ENCODE results near the gene SARS1. TPM values are rescaled to one million over a fixed set of nuclear protein-coding genes. Genes with fewer than 3 reads are reported as not detected.
A peak's percentile ranks its signal among the peaks of the same experiment; 100 is the strongest.

SARS1 gene
- total RNA-seq, 1 donor from 2014 or later, result 113 TPM

DNA sequence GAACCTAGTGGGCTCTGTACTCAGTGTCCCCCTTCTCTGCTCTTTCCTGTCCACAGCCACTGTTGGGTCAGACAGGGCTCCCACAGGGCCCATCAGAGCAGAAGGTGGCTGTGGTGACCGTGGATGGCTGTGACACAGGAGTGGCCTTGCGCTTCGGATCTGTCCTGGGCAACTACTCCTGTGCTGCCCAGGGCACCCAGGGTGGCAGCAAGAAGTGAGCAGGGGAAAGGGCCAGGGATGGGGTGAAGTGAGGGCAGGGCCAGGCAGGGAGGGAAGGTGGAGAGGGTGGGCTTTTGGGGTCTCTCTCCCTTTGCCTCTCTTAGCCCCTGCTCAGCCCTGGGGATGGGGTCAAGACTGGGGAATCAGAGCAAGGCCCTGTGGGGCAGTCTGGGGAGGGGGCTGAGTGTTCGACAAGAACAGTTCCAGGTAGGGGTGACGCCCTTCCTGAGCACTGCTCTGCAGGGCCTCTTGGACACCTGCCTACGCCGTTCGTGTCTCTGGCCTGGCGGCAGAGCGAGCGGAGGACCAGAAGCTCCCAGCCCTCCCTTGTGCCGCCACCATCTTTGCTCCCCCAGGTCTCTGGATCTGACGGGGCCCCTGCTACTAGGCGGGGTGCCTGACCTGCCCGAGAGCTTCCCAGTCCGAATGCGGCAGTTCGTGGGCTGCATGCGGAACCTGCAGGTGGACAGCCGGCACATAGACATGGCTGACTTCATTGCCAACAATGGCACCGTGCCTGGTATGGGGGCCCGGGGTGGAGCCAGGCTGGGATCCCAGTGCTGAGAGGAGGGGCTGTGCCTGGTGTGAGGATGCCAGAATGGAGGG, 48.7 kb downstream of the SARS1 start:
- DNase-seq (ENCODE audit: low spot score), result no peak

DNA sequence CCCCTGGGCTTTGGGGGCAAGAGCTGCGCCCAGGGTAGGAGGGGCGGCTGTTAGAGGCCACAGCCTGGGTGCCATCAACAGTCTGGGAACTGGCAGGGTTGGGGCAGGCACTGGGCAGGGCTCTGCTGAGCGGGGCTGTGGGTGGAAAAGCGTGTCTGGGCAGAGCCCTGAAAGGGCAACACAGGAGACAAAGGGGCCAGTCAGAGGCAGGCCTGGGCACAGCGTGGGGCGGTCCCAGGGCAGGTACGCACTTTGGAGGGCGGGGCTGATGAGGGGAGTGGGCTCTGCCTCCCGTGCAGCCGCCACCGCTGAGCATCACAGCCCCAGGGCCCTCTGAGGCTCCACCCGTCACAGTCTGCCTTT, 49.5 kb downstream of the SARS1 start:
- no peak for DNase-seq (ENCODE audit: low spot score)

DNA sequence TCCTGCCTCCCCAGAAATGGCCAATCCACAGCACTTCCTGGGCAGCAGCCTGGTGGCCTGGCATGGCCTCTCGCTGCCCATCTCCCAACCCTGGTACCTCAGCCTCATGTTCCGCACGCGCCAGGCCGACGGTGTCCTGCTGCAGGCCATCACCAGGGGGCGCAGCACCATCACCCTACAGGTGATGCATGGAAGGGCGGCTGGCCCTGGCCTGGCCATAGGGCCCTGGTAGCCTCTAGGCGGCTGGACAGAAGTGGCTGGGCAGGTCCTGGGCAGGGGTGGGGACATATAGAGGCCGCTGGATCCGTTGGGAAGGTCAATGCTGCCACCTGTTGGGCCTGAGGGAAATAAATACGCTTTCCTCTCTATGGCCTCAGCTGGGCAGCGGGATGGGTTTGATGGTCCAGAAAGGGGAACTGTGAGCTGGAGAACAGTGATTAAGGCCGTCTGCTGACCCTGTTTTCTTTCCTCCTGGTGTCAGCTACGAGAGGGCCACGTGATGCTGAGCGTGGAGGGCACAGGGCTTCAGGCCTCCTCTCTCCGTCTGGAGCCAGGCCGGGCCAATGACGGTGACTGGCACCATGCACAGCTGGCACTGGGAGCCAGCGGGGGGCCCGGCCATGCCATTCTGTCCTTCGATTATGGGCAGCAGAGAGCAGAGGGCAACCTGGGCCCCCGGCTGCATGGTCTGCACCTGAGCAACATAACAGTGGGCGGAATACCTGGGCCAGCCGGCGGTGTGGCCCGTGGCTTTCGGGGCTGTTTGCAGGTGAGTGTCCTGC, 50.1 kb downstream of the SARS1 start:
- peak; percentile 79 for DNase-seq (ENCODE audit: low spot score)

DNA sequence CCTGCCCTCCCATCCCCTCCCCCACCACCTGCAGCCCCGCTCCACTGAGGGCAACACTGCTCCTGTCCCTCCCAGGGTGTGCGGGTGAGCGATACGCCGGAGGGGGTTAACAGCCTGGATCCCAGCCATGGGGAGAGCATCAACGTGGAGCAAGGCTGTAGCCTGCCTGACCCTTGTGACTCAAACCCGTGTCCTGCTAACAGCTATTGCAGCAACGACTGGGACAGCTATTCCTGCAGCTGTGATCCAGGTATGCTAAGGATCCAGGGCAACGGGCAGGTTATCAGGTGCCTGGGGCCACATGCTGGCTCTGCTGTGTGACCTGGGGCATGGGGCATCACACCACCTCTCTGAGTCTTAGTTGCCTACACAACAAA, 50.6 kb downstream of the SARS1 start:
- DNase-seq (ENCODE audit: low spot score), result no peak

DNA sequence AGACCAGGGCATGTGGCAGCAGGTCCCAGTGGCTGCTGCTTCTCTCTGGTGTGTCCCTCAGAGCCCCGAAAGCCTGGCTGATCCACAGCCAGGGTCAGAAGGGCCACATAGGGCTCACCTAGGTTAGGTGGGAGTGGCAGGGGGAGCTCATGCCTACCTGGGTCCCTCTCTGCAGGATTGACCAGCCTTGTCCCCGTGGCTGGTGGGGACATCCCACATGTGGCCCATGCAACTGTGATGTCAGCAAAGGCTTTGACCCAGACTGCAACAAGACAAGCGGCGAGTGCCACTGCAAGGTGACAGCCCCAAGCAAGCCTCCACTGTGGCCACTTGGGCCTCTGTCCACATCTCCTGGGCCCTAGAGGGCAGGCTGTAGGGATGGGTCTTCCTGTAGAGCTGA, 51.3 kb downstream of the SARS1 start:
- no peak for DNase-seq (ENCODE audit: low spot score)

DNA sequence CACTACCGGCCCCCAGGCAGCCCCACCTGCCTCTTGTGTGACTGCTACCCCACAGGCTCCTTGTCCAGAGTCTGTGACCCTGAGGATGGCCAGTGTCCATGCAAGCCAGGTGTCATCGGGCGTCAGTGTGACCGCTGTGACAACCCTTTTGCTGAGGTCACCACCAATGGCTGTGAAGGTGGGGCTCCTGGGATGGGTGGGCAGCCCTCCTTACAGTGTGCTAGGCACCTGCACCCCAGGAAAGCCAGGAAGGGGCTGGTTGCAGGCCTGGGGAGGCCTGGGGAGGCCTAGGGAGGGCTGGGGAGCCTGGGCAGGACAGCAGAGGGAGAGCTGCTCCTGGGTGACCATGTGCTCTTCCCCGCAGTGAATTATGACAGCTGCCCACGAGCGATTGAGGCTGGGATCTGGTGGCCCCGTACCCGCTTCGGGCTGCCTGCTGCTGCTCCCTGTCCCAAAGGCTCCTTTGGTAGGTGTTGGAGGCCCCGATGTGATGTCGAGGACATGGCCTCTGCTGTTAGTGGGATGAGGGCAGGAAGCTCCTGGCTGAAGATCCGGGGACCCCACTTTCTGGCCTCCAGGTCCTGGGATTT, 52.1 kb downstream of the SARS1 start:
- DNase-seq (ENCODE audit: low spot score), result no peak

DNA sequence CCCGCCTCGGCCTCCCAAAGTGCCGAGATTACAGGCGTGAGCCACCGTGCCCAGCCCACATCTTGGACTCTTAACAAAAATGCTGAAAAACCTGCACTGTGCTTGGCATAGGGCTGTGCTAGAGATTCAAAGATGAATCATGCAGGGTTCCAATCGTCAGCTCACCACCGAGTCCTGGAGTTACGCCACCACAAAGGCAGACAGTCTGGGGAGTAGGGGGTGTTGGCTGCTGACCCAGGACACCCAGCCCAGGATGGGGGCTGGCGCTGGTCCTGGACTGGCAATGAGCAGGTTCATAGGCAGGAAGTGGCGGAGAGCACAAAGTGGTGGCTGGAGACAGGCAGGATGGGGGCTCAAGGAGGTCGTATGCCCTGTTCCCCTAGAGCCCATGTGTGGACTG, 53.2 kb downstream of the SARS1 start:
- DNase-seq (ENCODE audit: low spot score), result no peak

DNA sequence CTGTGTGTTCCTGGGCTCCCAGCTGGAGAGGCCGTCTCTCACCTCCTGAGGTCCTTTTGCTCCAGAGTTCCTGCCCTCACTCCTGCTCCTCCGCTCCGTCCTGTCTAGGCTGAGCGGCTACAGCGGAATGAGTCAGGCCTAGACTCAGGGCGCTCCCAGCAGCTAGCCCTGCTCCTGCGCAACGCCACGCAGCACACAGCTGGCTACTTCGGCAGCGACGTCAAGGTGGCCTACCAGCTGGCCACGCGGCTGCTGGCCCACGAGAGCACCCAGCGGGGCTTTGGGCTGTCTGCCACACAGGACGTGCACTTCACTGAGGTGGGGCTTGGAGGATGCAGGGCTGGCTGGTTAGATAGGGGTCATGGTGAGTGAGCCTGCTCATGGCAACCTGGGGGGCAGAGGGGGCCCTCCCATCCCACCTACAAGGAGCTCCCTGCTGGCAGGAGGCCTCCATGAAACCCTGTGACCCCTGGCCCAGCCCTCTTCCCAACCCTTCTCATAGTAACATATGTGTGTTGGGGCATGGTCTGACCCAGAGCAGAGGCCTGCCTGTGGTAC, 54.1 kb downstream of the SARS1 start:
- DNase-seq (ENCODE audit: low spot score), result no peak

DNA sequence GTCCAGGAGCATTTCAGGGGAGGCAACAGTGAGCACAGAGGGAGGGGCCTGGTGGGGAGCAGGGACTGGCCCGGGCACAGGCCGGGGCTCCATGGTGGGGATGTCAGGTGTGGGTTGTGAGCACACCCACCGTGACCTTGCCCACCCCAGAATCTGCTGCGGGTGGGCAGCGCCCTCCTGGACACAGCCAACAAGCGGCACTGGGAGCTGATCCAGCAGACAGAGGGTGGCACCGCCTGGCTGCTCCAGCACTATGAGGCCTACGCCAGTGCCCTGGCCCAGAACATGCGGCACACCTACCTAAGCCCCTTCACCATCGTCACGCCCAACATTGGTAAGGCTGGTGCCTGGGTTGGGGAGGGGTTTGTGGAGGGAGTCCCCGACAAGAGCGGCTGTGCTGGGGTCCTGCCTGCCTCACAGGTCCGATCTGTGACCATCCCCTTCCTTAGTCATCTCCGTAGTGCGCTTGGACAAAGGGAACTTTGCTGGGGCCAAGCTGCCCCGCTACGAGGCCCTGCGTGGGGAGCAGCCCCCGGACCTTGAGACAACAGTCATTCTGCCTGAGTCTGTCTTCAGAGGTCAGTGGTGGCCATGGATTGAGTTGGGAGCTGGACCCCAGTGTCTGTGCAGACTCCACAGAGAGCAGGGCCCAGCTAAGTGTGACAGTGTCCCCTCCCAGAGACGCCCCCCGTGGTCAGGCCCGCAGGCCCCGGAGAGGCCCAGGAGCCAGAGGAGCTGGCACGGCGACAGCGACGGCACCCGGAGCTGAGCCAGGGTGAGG, 54.9 kb downstream of the SARS1 start:
- DNase-seq (ENCODE audit: low spot score), result no peak

DNA sequence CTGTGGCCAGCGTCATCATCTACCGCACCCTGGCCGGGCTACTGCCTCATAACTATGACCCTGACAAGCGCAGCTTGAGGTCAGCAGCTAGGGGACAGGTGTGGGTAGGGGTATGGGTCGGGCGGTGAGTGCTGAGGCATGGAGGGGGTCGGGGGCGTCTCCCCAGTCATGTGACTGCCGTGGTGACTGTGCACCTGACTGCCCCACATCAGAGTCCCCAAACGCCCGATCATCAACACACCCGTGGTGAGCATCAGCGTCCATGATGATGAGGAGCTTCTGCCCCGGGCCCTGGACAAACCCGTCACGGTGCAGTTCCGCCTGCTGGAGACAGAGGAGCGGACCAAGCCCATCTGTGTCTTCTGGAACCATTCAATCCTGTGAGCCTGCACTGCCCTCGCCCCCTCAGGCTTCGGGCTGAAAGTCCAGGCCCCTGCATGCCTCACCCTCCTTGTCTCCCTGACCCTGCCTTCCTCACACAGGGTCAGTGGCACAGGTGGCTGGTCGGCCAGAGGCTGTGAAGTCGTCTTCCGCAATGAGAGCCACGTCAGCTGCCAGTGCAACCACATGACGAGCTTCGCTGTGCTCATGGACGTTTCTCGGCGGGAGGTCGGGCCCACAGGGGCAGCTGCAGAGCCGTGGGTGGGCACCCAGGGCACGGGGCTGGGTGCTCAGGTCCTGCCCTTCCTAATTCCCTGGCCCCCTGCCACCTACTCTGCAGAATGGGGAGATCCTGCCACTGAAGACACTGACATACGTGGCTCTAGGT, 55.7 kb downstream of the SARS1 start:
- DNase-seq (ENCODE audit: low spot score), result no peak

DNA sequence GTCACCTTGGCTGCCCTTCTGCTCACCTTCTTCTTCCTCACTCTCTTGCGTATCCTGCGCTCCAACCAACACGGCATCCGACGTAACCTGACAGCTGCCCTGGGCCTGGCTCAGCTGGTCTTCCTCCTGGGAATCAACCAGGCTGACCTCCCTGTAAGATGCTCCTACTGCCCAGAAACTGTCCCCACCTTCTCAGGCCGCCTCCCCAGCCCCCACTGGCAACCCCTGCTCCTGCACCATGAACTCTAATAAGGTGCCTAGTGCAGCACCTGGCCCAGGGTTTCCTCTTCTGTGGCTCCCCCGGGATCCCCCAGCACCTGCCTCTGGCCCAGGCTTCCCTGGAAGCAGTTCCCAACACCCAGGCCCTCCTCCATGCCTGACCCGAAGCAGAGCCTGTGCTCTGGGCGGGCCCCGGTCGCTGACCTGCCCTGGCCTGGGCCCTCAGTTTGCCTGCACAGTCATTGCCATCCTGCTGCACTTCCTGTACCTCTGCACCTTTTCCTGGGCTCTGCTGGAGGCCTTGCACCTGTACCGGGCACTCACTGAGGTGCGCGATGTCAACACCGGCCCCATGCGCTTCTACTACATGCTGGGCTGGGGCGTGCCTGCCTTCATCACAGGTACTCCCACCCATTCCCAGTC, 56.4 kb downstream of the SARS1 start:
- DNase-seq (ENCODE audit: low spot score), result no peak

DNA sequence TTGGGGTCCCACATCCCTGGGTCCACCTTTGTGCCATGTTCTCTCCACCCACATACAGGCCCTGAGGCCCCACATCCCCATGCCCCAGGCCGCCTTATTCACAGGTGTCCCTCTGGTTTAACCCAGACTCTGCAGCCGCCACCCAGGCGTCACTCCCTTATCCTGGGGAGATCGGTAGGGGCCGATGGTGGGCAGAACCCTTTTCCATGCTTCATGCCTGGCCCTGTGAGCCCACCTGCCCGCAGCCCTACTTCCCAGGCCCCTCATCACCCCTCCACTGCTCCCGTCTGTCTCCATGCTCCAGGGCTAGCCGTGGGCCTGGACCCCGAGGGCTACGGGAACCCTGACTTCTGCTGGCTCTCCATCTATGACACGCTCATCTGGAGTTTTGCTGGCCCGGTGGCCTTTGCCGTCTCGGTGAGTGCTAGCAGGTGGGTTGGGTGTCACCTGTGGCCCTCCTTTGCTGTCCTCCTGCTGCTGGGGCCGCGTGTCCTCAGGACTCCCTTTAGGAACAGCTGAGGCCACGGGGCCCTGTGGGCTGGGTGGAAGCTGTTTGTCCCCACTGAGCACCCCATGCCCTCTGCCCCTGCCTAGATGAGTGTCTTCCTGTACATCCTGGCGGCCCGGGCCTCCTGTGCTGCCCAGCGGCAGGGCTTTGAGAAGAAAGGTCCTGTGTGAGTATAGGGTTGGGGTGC, 57.1 kb downstream of the SARS1 start:
- no peak for DNase-seq (ENCODE audit: low spot score)

DNA sequence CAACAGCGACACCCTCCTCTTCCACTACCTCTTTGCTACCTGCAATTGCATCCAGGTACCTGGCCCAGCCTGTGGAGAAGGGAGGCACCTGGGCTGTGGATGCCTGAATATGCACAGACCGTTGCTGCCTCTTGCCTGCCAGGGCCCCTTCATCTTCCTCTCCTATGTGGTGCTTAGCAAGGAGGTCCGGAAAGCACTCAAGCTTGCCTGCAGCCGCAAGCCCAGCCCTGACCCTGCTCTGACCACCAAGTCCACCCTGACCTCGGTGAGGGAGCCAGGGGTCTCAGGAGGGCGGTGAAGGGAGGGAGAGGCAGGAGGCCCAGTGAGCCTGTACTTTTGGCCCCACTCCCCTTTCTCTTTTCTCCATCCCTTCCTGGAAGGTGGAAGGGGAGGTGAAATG, 57.7 kb downstream of the SARS1 start:
- no peak for DNase-seq (ENCODE audit: low spot score)

DNA sequence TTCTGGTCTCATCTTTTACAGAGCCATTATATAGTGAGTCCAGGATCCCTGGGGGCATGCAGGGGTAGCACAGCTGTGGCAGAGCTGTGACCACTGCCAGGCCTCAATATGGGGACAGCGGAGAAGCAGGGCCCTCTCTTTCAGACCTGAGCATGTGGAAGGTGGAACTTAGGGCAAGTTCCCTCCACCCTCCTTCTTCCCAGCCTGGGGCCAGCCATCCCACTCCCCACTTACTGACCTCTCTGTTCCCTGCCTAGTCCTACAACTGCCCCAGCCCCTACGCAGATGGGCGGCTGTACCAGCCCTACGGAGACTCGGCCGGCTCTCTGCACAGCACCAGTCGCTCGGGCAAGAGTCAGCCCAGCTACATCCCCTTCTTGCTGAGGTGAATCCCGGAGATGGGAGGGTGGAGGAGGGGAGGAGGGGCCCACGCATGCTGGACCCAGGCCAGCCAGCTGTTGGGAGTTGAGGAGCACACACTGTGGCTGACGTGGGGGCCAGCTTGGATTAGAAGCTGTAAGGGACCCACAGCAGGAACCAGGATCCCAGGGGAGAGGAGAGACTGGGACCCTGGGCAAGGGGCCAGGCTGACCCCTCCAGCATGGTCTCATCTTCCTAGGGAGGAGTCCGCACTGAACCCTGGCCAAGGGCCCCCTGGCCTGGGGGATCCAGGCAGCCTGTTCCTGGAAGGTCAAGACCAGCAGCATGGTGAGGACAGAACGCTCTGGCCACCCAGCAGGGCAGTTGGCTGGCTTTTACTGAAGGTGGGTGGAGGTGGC, 58.5 kb downstream of the SARS1 start:
- DNase-seq (ENCODE audit: low spot score), result no peak

DNA sequence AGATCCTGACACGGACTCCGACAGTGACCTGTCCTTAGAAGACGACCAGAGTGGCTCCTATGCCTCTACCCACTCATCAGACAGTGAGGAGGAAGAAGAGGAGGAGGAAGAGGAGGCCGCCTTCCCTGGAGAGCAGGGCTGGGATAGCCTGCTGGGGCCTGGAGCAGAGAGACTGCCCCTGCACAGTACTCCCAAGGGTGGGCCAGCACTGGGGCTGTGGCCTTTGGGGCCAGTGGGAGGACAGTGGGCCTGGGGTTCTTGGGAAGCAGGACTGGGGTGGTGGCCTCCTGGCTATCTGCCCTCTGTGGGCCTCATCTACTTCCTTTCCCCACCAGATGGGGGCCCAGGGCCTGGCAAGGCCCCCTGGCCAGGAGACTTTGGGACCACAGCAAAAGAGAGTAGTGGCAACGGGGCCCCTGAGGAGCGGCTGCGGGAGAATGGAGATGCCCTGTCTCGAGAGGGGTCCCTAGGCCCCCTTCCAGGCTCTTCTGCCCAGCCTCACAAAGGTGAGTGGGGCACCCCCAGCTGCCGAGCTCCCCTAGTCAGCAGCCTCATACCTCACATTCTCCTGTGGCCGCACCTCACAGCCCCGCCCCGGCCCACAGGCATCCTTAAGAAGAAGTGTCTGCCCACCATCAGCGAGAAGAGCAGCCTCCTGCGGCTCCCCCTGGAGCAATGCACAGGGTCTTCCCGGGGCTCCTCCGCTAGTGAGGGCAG, 59.3 kb downstream of the SARS1 start:
- no peak for DNase-seq (ENCODE audit: low spot score)

DNA sequence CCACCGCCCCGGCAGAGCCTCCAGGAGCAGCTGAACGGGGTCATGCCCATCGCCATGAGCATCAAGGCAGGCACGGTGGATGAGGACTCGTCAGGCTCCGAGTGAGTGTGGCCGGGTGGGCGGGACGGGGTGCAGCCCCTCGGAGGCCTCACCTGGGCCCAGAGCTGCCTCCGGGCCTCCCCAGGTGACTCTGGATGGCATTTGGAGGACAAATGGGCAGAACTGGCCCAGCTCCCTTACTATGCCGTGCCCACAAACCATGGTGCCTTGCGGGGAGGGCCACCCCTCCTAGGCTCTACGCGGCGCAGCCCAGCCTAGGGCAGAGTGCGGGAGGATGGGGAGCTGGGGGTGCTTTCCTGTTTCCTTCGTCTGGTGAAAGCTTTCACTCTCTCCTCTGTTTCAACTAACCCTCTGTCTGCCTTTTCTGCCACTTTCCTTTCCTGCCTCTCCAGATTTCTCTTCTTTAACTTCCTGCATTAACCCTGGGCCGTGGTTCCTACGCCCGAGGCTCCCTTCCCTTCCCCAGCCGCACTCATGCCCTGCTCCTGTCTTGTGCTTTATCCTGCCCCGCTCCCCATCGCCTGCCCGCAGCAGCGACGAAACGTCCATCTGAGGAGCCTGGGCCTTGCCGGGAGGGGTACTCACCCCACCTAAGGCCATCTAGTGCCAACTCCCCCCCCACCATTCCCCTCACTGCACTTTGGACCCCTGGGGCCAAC, 60.0 kb downstream of the SARS1 start:
- DNase-seq (ENCODE audit: low spot score), result no peak

DNA sequence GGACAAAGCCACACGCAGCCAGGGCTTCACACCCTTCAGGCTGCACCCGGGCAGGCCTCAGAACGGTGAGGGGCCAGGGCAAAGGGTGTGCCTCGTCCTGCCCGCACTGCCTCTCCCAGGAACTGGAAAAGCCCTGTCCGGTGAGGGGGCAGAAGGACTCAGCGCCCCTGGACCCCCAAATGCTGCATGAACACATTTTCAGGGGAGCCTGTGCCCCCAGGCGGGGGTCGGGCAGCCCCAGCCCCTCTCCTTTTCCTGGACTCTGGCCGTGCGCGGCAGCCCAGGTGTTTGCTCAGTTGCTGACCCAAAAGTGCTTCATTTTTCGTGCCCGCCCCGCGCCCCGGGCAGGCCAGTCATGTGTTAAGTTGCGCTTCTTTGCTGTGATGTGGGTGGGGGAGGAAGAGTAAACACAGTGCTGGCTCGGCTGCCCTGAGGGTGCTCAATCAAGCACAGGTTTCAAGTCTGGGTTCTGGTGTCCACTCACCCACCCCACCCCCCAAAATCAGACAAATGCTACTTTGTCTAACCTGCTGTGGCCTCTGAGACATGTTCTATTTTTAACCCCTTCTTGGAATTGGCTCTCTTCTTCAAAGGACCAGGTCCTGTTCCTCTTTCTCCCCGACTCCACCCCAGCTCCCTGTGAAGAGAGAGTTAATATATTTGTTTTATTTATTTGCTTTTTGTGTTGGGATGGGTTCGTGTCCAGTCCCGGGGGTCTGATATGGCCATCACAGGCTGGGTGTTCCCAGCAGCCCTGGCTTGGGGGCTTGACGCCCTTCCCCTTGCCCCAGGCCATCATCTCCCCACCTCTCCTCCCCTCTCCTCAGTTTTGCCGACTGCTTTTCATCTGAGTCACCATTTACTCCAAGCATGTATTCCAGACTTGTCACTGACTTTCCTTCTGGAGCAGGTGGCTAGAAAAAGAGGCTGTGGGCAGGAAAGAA, 61.1 kb downstream of the SARS1 start:
- DNase-seq (ENCODE audit: low spot score), result peak; percentile 75
